Measurements from ENCODE around the gene PRR35.

PRR35 gene

GRCh38 chr16:549544-550263, 10.5 kb upstream of the PRR35 start:
- no peak for DNase-seq

- no peak for DNase-seq
These were observed 9.0 kb upstream of the PRR35 start for GRCh38 chr16:551210-551609.

- DNase-seq = no peak
These were observed 8.0 kb upstream of the PRR35 start for GRCh38 chr16:552171-552570.

GRCh38 chr16:553601-554296, 6.4 kb upstream of the PRR35 start:
- no peak for DNase-seq

GRCh38 chr16:554297-554621, 5.9 kb upstream of the PRR35 start:
- DNase-seq = no peak

- DNase-seq = no peak
These were observed 5.4 kb upstream of the PRR35 start for GRCh38 chr16:554640-555365.

GRCh38 chr16:555528-556473, 4.4 kb upstream of the PRR35 start:
- DNase-seq = peak; percentile 51

GRCh38 chr16:556474-557173, 3.6 kb upstream of the PRR35 start:
- no peak for DNase-seq

GRCh38 chr16:557463-558297, 2.5 kb upstream of the PRR35 start:
- peak; percentile 42 for DNase-seq

- peak; percentile 43 for DNase-seq
These were observed 1.7 kb upstream of the PRR35 start for GRCh38 chr16:558298-559020.

GRCh38 chr16:559021-559380, 1.2 kb upstream of the PRR35 start:
- no peak for DNase-seq

- DNase-seq = no peak
These were observed 587 bp upstream of the PRR35 start for GRCh38 chr16:559411-560203.

GRCh38 chr16:560701-561412, 663 bp downstream of the PRR35 start:
- DNase-seq = no peak

GRCh38 chr16:561413-561794, 1.2 kb downstream of the PRR35 start:
- DNase-seq = no peak

GRCh38 chr16:561957-562938, 2.1 kb downstream of the PRR35 start:
- DNase-seq = no peak

- no peak for DNase-seq
These were observed 3.0 kb downstream of the PRR35 start for GRCh38 chr16:563072-563644.

GRCh38 chr16:564690-565418, 4.7 kb downstream of the PRR35 start:
- no peak for DNase-seq
